ENCODE measurements around the gene CHST11. TPM values are rescaled to one million over a fixed set of nuclear protein-coding genes. Genes with fewer than 3 reads are reported as not detected.

CHST11 gene
- total and polyA plus RNA-seq, 2 of the 4 experiments (the other 2 are of a cell fraction) = 1.4 to 2.7 TPM

- Histone ChIP-seq H2BK15ac (ENCODE audit: low read depth, low read length) (no peak overlapping the region), H3K14ac (replicated peaks; ENCODE audit: low read depth, low read length) (no peak overlapping the region), H4K8ac (ENCODE audit: low read depth in 2 of 2, low read length in 2 of 2) (no peak overlapping the region), H3K9me1 (ENCODE audit: insufficient read depth, low read length) (no peaks in the 10 kb centered on the region), H2AFZ (replicated peaks; ENCODE audit: low read length, poor library complexity) (no peak overlapping the region), H2AK9ac (replicated peaks; ENCODE audit: low read depth, low read length, poor library complexity) (no peak overlapping the region), H3K4ac (ENCODE audit: low read depth, low read length) (no peak overlapping the region), H2AK5ac (ENCODE audit: low read depth, low read length) (no peak overlapping the region), H3K9ac (ENCODE audit: low read depth, low read length) (no peak overlapping the region), H3K79me1 (ENCODE audit: low read depth in 1 of 2, low read length in 2 of 2) (no peaks in the 10 kb centered on the region), H2BK120ac (ENCODE audit: low read depth, low read length) (no peak overlapping the region), H2BK20ac (ENCODE audit: low read depth, low read length) (no peak overlapping the region), H2BK5ac (ENCODE audit: low read depth, low read length, poor library complexity, severe bottlenecking) (no peak overlapping the region), H3K9me3 (ENCODE audit: control insufficient read depth, insufficient read depth, low read length) (peaks cover 2% of the 10 kb centered on the region), H3K4me3 (ENCODE audit: insufficient read depth, low read depth, low read length) (no peak overlapping the region), H4K5ac (ENCODE audit: low read depth, low read length) (no peak overlapping the region), H3K56ac (ENCODE audit: extremely low read depth, insufficient read depth, low read length) (no peak overlapping the region), H3K4me1 (ENCODE audit: control insufficient read depth, insufficient read depth, low read length) (no peaks in the 10 kb centered on the region), H3K23ac (ENCODE audit: low read depth, low read length) (no peak overlapping the region), H3K27ac (ENCODE audit: insufficient read depth, low read length) (no peak overlapping the region), H3K27me3 (ENCODE audit: control insufficient read depth, insufficient read depth, low read length) (peaks cover 4% of the 10 kb centered on the region), H4K91ac (ENCODE audit: insufficient read depth, low read depth, low read length) (no peak overlapping the region), H3K18ac (ENCODE audit: low read depth, low read length) (no peak overlapping the region), H3K36me3 (ENCODE audit: control insufficient read depth, insufficient read depth, low read length) (no peaks in the 10 kb centered on the region), H4K20me1 (ENCODE audit: insufficient read depth, low read length) (no peaks in the 10 kb centered on the region), H3K4me2 (ENCODE audit: low read depth, low read length) (no peak overlapping the region)
- no TSS peak for BruUV-seq (replicated peaks)
- intact Hi-C loops (cut with micrococcal nuclease) = no loop called here
- no peak for TF ChIP-seq RCOR1 (IDR thresholded peaks at IDR 0.05; ENCODE audit: insufficient replicate concordance, low read length)
- TF ChIP-seq NFE2L2 (IDR thresholded peaks at IDR 0.05; ENCODE audit: low read depth, low read length) = no peak
- TF ChIP-seq RFX5 (IDR thresholded peaks at IDR 0.05; ENCODE audit: low read depth, low read length) = no peak
- no peak for TF ChIP-seq MXI1 (IDR thresholded peaks at IDR 0.05; ENCODE audit: borderline replicate concordance, low read depth, low read length)
- no peak for TF ChIP-seq BHLHE40 (IDR thresholded peaks at IDR 0.05; ENCODE audit: low read depth, low read length)
- TF ChIP-seq ELK1 (IDR thresholded peaks at IDR 0.05; ENCODE audit: borderline replicate concordance, low read depth, low read length) = no peak
- no peak for TF ChIP-seq RAD21 (IDR thresholded peaks at IDR 0.05; ENCODE audit: low read length)
- no peak for TF ChIP-seq MAZ (IDR thresholded peaks at IDR 0.05; ENCODE audit: borderline replicate concordance, low read depth, low read length)
- TF ChIP-seq FOS (IDR thresholded peaks at IDR 0.05; ENCODE audit: low read depth, low read length) = no peak
- no peak for TF ChIP-seq CEBPB (IDR thresholded peaks at IDR 0.05; ENCODE audit: low read depth, low read length)
- no peak for TF ChIP-seq SMC3 (IDR thresholded peaks at IDR 0.05; ENCODE audit: low read depth, low read length)
- TF ChIP-seq CTCF (conservative IDR thresholded peaks at IDR 0.05; ENCODE audit: low read depth, low read length) = no peak
- ChIA-PET POLR2A (ENCODE audit: unreplicated experiment) (no interaction called here), CTCF (no interaction called here)
- dilution Hi-C loops (cut with HindIII; ENCODE audit: low sequenced_read_pairs, unreplicated experiment) = no loop called here
- WGBS, 2 experiments (ENCODE audit: extremely low coverage in 2 of 2, insufficient read length in 1 of 2) = no CpG with 5 or more reads among the region's 5 CpGs
- in situ Hi-C loops (cut with MboI; ENCODE audit: low sequenced_read_pairs) = no loop called here
- ATAC-seq (ENCODE audit: low read depth) = no peak
- DNase-seq = no peak
These were observed 49.3 kb upstream of the CHST11 start for GRCh38 chr12:104407438-104407837.
